Measurements from ENCODE around the gene TPGS1.

Gene TPGS1

DNA sequence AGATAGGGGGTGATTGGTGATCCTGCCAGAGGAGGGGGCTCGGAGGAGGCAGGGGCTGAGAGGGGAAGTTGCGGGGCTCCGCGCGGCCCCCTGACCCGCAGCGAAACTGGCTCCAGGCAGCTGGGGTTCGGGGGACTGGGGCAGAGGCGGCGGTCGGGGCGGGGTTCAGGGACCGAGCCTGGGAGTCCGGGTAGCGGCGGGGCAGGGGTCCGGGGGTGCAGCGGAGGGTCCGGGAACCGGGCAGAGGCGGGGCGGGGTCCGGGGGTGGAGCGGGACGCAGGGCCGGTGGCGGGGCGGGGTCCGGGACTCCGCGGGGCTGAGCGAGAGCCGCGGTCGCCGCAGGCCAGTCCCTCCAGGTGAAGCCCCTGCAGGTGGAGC lies 9.8 kb upstream of the TPGS1 start:
- Histone ChIP-seq H3K4me1 (ENCODE audit: control insufficient read depth in 1 of 2, insufficient read depth in 2 of 2, low read length in 2 of 2) (peaks cover 4 to 7% of the 10 kb centered on the region in 2 donors), H3K27me3 (ENCODE audit: control insufficient read depth in 1 of 2, insufficient read depth in 2 of 2, low read length in 2 of 2) (peaks cover 16 to 18% of the 10 kb centered on the region in 2 donors), H3K9me3 (ENCODE audit: control insufficient read depth in 1 of 2, low read length in 2 of 2) (no peaks in the 10 kb centered on the region), H3K4me3 (ENCODE audit: low read depth in 1 of 2, low read length in 2 of 2) (no peak overlapping the region), H3K36me3 (ENCODE audit: control insufficient read depth in 1 of 2, insufficient read depth in 2 of 2, low read length in 2 of 2) (no peaks in the 10 kb centered on the region), H3K27ac (ENCODE audit: low read depth, low read length) (no peak overlapping the region), H3K9ac (ENCODE audit: low read depth in 1 of 2, low read length in 2 of 2) (no peak overlapping the region)

GRCh38 chr19:497869-498510 lies 9.3 kb upstream of the TPGS1 start:
- no peak overlapping the region for H3K9ac ChIP-seq (ENCODE audit: low read depth in 1 of 2, low read length in 2 of 2)
- peaks cover 4 to 7% of the 10 kb centered on the region in 2 donors for H3K4me1 ChIP-seq (ENCODE audit: control insufficient read depth in 1 of 2, insufficient read depth in 2 of 2, low read length in 2 of 2)
- H3K4me3 ChIP-seq (ENCODE audit: low read depth in 1 of 2, low read length in 2 of 2) = no peak overlapping the region
- no peak overlapping the region for H3K27ac ChIP-seq (ENCODE audit: low read depth, low read length)
- peaks cover 16 to 18% of the 10 kb centered on the region in 2 donors for H3K27me3 ChIP-seq (ENCODE audit: control insufficient read depth in 1 of 2, insufficient read depth in 2 of 2, low read length in 2 of 2)
- no peaks in the 10 kb centered on the region for H3K36me3 ChIP-seq (ENCODE audit: control insufficient read depth in 1 of 2, insufficient read depth in 2 of 2, low read length in 2 of 2)
- no peaks in the 10 kb centered on the region for H3K9me3 ChIP-seq (ENCODE audit: control insufficient read depth in 1 of 2, low read length in 2 of 2)

- H3K36me3 ChIP-seq (ENCODE audit: control insufficient read depth in 1 of 2, insufficient read depth in 2 of 2, low read length in 2 of 2) = no peaks in the 10 kb centered on the region
- peaks cover 16 to 18% of the 10 kb centered on the region in 2 donors for H3K27me3 ChIP-seq (ENCODE audit: control insufficient read depth in 1 of 2, insufficient read depth in 2 of 2, low read length in 2 of 2)
- no peaks in the 10 kb centered on the region for H3K9me3 ChIP-seq (ENCODE audit: control insufficient read depth in 1 of 2, low read length in 2 of 2)
- H3K4me3 ChIP-seq (ENCODE audit: low read depth in 1 of 2, low read length in 2 of 2) = no peak overlapping the region
- H3K27ac ChIP-seq (ENCODE audit: low read depth, low read length) = no peak overlapping the region
- H3K9ac ChIP-seq (ENCODE audit: low read depth in 1 of 2, low read length in 2 of 2) = no peak overlapping the region
- H3K4me1 ChIP-seq (ENCODE audit: control insufficient read depth in 1 of 2, insufficient read depth in 2 of 2, low read length in 2 of 2) = peaks cover 4 to 7% of the 10 kb centered on the region in 2 donors
These were observed 8.8 kb upstream of the TPGS1 start for GRCh38 chr19:498511-498891.

- Histone ChIP-seq H3K27ac (ENCODE audit: low read depth, low read length) (no peak overlapping the region), H3K4me3 (ENCODE audit: low read depth in 1 of 2, low read length in 2 of 2) (no peak overlapping the region), H3K9ac (ENCODE audit: low read depth in 1 of 2, low read length in 2 of 2) (no peak overlapping the region), H3K9me3 (ENCODE audit: control insufficient read depth in 1 of 2, low read length in 2 of 2) (no peaks in the 10 kb centered on the region), H3K36me3 (ENCODE audit: control insufficient read depth in 1 of 2, insufficient read depth in 2 of 2, low read length in 2 of 2) (no peaks in the 10 kb centered on the region), H3K27me3 (ENCODE audit: control insufficient read depth in 1 of 2, insufficient read depth in 2 of 2, low read length in 2 of 2) (peaks cover 16 to 18% of the 10 kb centered on the region in 2 donors), H3K4me1 (ENCODE audit: control insufficient read depth in 1 of 2, insufficient read depth in 2 of 2, low read length in 2 of 2) (peaks cover 4 to 7% of the 10 kb centered on the region in 2 donors)
These were observed 8.2 kb upstream of the TPGS1 start for GRCh38 chr19:498977-499623.

GRCh38 chr19:501646-502045 lies 5.7 kb upstream of the TPGS1 start:
- H3K4me3 ChIP-seq (ENCODE audit: low read depth in 1 of 2, low read length in 2 of 2) = no peak overlapping the region
- H3K27ac ChIP-seq (ENCODE audit: low read depth, low read length) = no peak overlapping the region
- peaks cover 7 to 9% of the 10 kb centered on the region in 2 donors for H3K4me1 ChIP-seq (ENCODE audit: control insufficient read depth in 1 of 2, insufficient read depth in 2 of 2, low read length in 2 of 2)
- H3K9me3 ChIP-seq (ENCODE audit: control insufficient read depth in 1 of 2, low read length in 2 of 2) = no peaks in the 10 kb centered on the region
- no peaks in the 10 kb centered on the region for H3K36me3 ChIP-seq (ENCODE audit: control insufficient read depth in 1 of 2, insufficient read depth in 2 of 2, low read length in 2 of 2)
- no peak overlapping the region for H3K9ac ChIP-seq (ENCODE audit: low read depth in 1 of 2, low read length in 2 of 2)
- peaks cover 16 to 18% of the 10 kb centered on the region in 2 donors for H3K27me3 ChIP-seq (ENCODE audit: control insufficient read depth in 1 of 2, insufficient read depth in 2 of 2, low read length in 2 of 2)

- Histone ChIP-seq H3K9me3 (ENCODE audit: control insufficient read depth in 1 of 2, low read length in 2 of 2) (no peaks in the 10 kb centered on the region), H3K36me3 (ENCODE audit: control insufficient read depth in 1 of 2, insufficient read depth in 2 of 2, low read length in 2 of 2) (no peaks in the 10 kb centered on the region)
These were observed 2.7 kb upstream of the TPGS1 start for GRCh38 chr19:504616-505015.

DNA sequence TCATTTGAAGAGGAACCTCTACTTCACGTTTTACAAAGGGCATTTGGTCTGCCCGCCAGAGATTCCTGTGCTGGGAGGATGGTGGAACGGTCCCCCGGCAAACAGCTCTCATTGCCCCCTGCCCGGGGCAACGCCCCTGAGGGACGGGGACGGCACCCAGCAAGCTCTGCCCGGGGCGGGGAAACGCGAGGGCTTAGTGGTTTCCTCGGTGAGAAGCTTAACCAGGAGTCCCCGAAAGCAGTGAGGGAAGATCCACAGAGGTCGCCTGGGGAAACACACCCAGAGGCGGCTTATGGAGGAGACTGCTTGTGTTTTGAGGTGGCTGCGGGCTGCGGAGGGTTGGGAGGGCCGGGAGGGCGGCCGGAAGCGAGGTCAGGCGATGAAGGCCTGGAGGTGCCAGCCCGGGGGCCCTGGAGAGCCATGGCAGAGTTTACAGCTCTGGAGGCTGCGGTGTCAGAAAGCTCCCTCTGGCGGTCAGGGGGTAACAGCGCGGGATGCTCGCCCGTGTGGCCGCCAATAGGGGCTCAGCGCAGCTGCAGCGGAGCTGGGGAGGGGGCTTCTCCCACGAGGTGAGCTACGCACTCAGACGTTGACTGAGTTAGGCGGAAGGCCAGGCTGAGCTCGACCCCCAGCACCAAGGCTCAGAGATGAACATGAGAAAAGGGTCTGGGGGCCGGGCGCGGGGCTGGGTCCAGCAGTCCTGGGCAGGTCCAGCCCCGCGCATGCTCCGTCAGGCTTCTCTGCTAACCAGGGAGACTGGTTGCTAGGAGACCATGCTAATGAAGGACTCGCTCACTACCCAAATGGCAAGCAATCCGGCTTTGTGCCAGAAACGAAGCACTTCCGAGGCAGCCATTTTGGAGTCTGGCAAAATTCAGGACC lies 652 bp upstream of the TPGS1 start:
- peak overlapping the region; percentile 86 for H3K27ac ChIP-seq (ENCODE audit: low read depth, low read length)
- H3K9me3 ChIP-seq (ENCODE audit: control insufficient read depth in 1 of 2, low read length in 2 of 2) = no peaks in the 10 kb centered on the region
- peaks cover 0 to 3% of the 10 kb centered on the region in 2 donors for H3K27me3 ChIP-seq (ENCODE audit: control insufficient read depth in 1 of 2, insufficient read depth in 2 of 2, low read length in 2 of 2)
- H3K4me3 ChIP-seq (ENCODE audit: low read depth in 1 of 2, low read length in 2 of 2) = peak overlapping the region; percentile 80 to 83
- H3K4me1 ChIP-seq (ENCODE audit: control insufficient read depth in 1 of 2, insufficient read depth in 2 of 2, low read length in 2 of 2) = peaks cover 17 to 32% of the 10 kb centered on the region in 2 donors
- no peaks in the 10 kb centered on the region for H3K36me3 ChIP-seq (ENCODE audit: control insufficient read depth in 1 of 2, insufficient read depth in 2 of 2, low read length in 2 of 2)
- H3K9ac ChIP-seq (ENCODE audit: low read depth in 1 of 2, low read length in 2 of 2) = peak overlapping the region; percentile 62 to 89

More at GRCh38 chr19:504616-505015, 2.7 kb upstream of the TPGS1 start:
- Histone ChIP-seq H3K4me1 (ENCODE audit: control insufficient read depth in 1 of 2, insufficient read depth in 2 of 2, low read length in 2 of 2) (peaks cover 9 to 17% of the 10 kb centered on the region in 2 donors), H3K9ac (ENCODE audit: low read depth in 1 of 2, low read length in 2 of 2) (no peak overlapping the region), H3K27ac (ENCODE audit: low read depth, low read length) (no peak overlapping the region), H3K4me3 (ENCODE audit: low read depth in 1 of 2, low read length in 2 of 2) (no peak overlapping the region), H3K27me3 (ENCODE audit: control insufficient read depth in 1 of 2, insufficient read depth in 2 of 2, low read length in 2 of 2) (peaks cover 0 to under 1% of the 10 kb centered on the region in 2 donors)

DNA sequence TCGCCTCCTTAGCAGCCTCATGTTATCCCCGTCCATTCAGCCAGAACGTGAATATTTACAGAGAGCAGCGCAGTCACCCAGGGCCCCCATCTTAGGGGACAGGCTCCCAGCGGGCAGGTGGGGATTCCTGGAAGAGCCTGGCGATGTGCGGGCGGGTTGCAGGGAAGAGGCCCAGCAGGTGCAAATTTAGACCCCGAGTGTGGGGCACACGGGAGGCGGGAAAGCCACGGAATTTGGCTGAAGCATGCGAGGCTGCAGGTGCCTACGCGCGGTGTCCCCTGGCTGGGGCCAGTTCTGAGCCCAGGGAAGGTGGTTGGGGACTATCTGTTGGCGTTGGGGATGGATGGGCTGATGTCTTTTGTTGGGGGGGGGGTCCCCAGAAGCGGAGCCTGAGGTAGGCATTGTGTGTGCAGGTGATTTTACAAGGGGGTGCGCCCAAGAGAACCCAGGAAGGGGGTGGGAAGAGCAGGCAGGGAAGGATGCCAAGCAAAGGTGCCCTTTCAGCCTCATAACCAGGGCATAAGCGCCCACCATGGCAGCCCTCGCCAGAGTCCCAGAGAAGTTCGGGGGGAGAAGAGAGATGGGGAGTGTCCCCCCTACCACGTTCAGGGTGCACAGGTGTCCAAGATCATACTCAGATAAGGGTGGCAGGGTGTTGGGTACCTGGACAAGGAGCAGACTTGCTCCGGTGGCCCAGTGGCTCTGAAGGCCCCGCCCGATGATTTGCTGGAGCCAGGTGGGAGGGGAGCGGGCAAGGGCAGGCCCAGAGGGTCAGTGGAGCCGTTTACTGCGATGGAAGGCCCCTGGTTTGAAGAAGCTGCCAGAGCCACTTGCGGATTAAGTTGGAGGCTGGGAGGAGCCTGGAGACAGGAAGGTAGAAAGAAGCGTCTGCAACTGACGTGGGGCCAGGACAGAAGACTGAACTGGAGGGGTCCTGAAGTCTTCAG lies 1.2 kb downstream of the TPGS1 start:
- peak overlapping the region; percentile 55 to 57 for H3K9ac ChIP-seq (ENCODE audit: low read depth in 1 of 2, low read length in 2 of 2)
- H3K4me3 ChIP-seq (ENCODE audit: low read depth in 1 of 2, low read length in 2 of 2) = peak overlapping the region; percentile 80 to 83
- no peak overlapping the region for H3K27ac ChIP-seq (ENCODE audit: low read depth, low read length)
- peaks cover 17 to 33% of the 10 kb centered on the region in 2 donors for H3K4me1 ChIP-seq (ENCODE audit: control insufficient read depth in 1 of 2, insufficient read depth in 2 of 2, low read length in 2 of 2)
- H3K27me3 ChIP-seq (ENCODE audit: control insufficient read depth in 1 of 2, insufficient read depth in 2 of 2, low read length in 2 of 2) = peaks cover 0 to 6% of the 10 kb centered on the region in 2 donors
- H3K36me3 ChIP-seq (ENCODE audit: control insufficient read depth in 1 of 2, insufficient read depth in 2 of 2, low read length in 2 of 2) = no peaks in the 10 kb centered on the region
- H3K9me3 ChIP-seq (ENCODE audit: control insufficient read depth in 1 of 2, low read length in 2 of 2) = no peaks in the 10 kb centered on the region

DNA sequence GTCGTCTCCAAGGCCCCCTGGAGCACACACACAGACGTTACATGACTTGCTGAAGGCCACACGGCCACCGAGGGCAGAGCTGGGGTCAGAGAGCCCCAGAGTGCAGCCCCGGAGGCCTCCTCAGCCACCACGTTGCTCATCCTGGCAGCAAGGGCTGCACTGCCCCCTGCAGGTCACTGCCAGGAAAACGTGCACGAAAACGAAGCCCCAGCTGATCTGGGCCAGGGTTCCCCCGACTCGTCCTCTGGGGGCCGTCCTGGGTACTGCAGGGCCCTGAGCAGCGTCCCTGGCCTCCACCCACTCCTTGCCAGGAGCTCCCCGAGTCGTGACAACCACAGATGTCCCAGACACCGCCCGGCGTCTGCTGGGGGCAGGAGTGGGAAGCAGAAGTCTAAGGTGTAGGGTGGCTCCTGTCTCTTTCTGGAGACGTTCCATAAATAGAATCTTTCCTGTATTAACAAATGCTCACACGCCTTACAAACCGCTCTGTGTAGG lies 3.4 kb downstream of the TPGS1 start:
- H3K27ac ChIP-seq (ENCODE audit: low read depth, low read length) = peak overlapping the region; percentile 34
- H3K4me1 ChIP-seq (ENCODE audit: control insufficient read depth in 1 of 2, insufficient read depth in 2 of 2, low read length in 2 of 2) = peaks cover 17 to 33% of the 10 kb centered on the region in 2 donors
- peak overlapping the region; percentile 43 to 44 for H3K9ac ChIP-seq (ENCODE audit: low read depth in 1 of 2, low read length in 2 of 2)
- H3K9me3 ChIP-seq (ENCODE audit: control insufficient read depth in 1 of 2, low read length in 2 of 2) = no peaks in the 10 kb centered on the region
- peak overlapping the region; percentile 41 to 48 for H3K4me3 ChIP-seq (ENCODE audit: low read depth in 1 of 2, low read length in 2 of 2)
- no peaks in the 10 kb centered on the region for H3K36me3 ChIP-seq (ENCODE audit: control insufficient read depth in 1 of 2, insufficient read depth in 2 of 2, low read length in 2 of 2)
- peaks cover 0 to 15% of the 10 kb centered on the region in 2 donors for H3K27me3 ChIP-seq (ENCODE audit: control insufficient read depth in 1 of 2, insufficient read depth in 2 of 2, low read length in 2 of 2)
